ENCODE results near the gene KCNIP4. TPM values are rescaled to one million over a fixed set of nuclear protein-coding genes. Genes with fewer than 3 reads are reported as not detected.

The KCNIP4 gene
- total and polyA plus RNA-seq, 8 donors = 0.05 TPM; not detected in 7

DNA sequence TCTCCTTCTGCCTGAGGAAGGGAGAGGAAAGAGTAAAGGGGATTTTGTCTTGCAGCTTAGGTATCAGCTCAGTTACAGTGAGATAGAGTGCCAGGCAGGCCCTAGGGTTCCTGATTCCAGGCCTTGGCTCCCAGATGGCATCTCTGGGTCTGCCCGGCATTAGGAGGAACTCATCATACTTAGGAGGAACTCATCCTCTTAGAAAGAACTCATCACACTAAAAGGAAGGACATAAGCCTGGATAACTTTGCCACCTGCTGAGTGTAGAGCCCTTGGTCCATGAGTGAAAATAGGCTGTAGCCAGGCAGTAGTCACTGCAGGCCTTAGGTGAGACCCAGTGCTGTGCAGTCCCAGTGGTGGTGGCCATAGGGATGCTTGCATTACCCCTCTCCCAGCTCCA lies 881.2 kb downstream of the KCNIP4 start:
- intact Hi-C loops (cut with DNase I) = no loop called here
- no peak for ATAC-seq
- no peak overlapping the region for H3K27ac ChIP-seq
- H3K27me3 ChIP-seq = no peaks in the 10 kb centered on the region
- H3K9me3 ChIP-seq = no peaks in the 10 kb centered on the region
- no peaks in the 10 kb centered on the region for H3K36me3 ChIP-seq
- H3K4me3 ChIP-seq = no peak overlapping the region
- TF ChIP-seq, protein P1, sequence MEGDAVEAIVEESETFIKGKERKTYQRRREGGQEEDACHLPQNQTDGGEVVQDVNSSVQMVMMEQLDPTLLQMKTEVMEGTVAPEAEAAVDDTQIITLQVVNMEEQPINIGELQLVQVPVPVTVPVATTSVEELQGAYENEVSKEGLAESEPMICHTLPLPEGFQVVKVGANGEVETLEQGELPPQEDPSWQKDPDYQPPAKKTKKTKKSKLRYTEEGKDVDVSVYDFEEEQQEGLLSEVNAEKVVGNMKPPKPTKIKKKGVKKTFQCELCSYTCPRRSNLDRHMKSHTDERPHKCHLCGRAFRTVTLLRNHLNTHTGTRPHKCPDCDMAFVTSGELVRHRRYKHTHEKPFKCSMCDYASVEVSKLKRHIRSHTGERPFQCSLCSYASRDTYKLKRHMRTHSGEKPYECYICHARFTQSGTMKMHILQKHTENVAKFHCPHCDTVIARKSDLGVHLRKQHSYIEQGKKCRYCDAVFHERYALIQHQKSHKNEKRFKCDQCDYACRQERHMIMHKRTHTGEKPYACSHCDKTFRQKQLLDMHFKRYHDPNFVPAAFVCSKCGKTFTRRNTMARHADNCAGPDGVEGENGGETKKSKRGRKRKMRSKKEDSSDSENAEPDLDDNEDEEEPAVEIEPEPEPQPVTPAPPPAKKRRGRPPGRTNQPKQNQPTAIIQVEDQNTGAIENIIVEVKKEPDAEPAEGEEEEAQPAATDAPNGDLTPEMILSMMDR (IDR thresholded peaks at IDR 0.05) = no peak
- 84 to 100% methylated on average over 1 of the region's 1 CpG for WGBS, 2 donors
- H3K4me1 ChIP-seq = no peaks in the 10 kb centered on the region
- no peak for FAIRE-seq
- no peak for DNase-seq

DNA sequence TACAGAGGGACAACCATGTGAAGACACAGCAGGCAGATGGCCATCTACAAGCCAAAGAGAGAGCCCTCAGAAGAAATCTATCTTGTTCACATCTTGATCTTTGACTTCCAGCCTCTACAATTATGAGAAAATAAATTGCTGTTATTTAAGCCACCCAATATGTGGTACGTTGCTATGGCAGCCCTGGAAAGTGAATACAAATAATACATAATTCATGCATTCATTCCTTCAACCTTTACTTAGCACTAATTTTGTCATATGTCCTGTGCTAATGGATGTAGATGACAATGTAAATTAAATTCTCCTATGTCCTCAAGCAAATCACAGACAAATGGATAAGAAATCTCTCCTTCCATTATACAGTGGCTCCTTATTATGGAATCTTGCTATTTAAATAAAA lies 886.7 kb downstream of the KCNIP4 start:
- H3K36me3 ChIP-seq = no peaks in the 10 kb centered on the region
- ATAC-seq (no peak), FAIRE-seq (no peak), DNase-seq (no peak)
- TF ChIP-seq, protein P1 (IDR thresholded peaks at IDR 0.05) = no peak
- intact Hi-C loops (cut with DNase I) = no loop called here
- H3K9me3 ChIP-seq = no peaks in the 10 kb centered on the region
- H3K4me1 ChIP-seq = no peaks in the 10 kb centered on the region
- no peak overlapping the region for H3K4me3 ChIP-seq
- no peaks in the 10 kb centered on the region for H3K27me3 ChIP-seq
- WGBS, 2 donors = 36 to 38% methylated on average over 1 of the region's 1 CpG
- no peak overlapping the region for H3K27ac ChIP-seq

DNA sequence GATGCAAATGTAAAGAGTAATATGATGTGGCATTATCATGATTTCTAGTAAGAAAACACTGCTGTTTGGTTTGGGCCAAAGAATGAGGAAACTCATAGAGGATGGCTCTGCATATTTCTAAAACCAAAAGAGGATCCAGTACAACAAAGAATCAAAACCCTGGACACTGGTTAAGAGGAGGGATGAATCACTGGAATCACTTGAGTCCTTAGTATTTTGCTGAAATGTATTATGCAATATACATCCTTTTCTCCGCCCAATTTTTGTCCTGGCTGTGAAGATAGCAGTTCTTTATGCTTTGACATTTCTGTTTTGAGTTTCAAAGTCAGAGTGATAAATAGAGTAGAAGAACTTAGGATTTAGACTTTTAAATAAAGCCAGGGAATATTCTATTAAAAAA lies 902.4 kb downstream of the KCNIP4 start:
- no peaks in the 10 kb centered on the region for H3K27me3 ChIP-seq
- H3K4me1 ChIP-seq = no peaks in the 10 kb centered on the region
- ATAC-seq (no peak), FAIRE-seq (no peak), DNase-seq (no peak)
- H3K9me3 ChIP-seq = no peaks in the 10 kb centered on the region
- H3K36me3 ChIP-seq = no peaks in the 10 kb centered on the region
- 73 to 76% methylated on average over 1 of the region's 1 CpG for WGBS, 2 donors
- intact Hi-C loops (cut with DNase I) = no loop called here
- no peak overlapping the region for H3K27ac ChIP-seq
- no peak overlapping the region for H3K4me3 ChIP-seq
- TF ChIP-seq, protein P1 (IDR thresholded peaks at IDR 0.05) = no peak

DNA sequence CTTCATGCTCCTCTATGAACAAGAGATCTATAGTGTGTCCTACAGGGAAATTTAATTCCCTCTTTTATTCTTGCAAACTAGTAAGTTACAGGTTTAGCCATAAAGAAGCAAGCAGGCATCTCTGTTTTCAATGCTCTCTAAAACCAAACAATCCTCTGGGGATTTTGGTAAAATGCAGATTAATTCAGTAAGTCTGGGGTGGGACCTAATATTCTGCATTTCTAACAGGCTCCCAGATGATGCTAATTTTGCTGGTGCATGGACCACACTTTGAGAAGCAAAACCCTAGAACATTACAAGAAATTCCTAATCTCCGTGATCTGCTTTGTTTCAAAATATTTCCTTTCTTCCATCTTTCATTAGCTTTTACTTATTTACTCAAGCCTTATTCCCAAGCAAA lies 903.5 kb downstream of the KCNIP4 start:
- no peaks in the 10 kb centered on the region for H3K36me3 ChIP-seq
- no peak for FAIRE-seq
- H3K9me3 ChIP-seq = no peaks in the 10 kb centered on the region
- 73 to 90% methylated on average over 1 of the region's 1 CpG for WGBS, 2 donors
- H3K27me3 ChIP-seq = no peaks in the 10 kb centered on the region
- ATAC-seq = no peak
- TF ChIP-seq, protein P1 (IDR thresholded peaks at IDR 0.05) = no peak
- DNase-seq = no peak
- no peaks in the 10 kb centered on the region for H3K4me1 ChIP-seq
- intact Hi-C loops (cut with DNase I) = no loop called here
- H3K27ac ChIP-seq = no peak overlapping the region
- H3K4me3 ChIP-seq = no peak overlapping the region

- H3K27me3 ChIP-seq = no peaks in the 10 kb centered on the region
- H3K27ac ChIP-seq = no peak overlapping the region
- H3K36me3 ChIP-seq = no peaks in the 10 kb centered on the region
- no peaks in the 10 kb centered on the region for H3K9me3 ChIP-seq
- H3K4me1 ChIP-seq = no peaks in the 10 kb centered on the region
- 19 to 24% methylated on average over 3 of the region's 3 CpGs for WGBS, 2 donors
- no peak for ATAC-seq
- TF ChIP-seq, protein P1 (IDR thresholded peaks at IDR 0.05) = no peak
- no peak overlapping the region for H3K4me3 ChIP-seq
- DNase-seq = no peak
- intact Hi-C loops (cut with DNase I) = no loop called here
- FAIRE-seq = no peak
These were observed 906.9 kb downstream of the KCNIP4 start for GRCh38 chr4:21041708-21042107.

Measured in pancreas (tissue), 10 donors.